Lower leg skin (tissue), 3 donors: Measurements from ENCODE around the gene FXYD1.

Experiments
- CTCF ChIP-seq, 3 donors: fragments of 450-650 bp; IDR thresholded peaks; one replicate each; pipeline ENCODE4 v1.5.1; 2016; ENCODE audit warnings: antibody characterized with exemption in 3 of 3, mild to moderate bottlenecking in 3 of 3, moderate library complexity in 2 of 3
- POLR2A ChIP-seq, 2 donors: fragments of 450-650 bp; IDR thresholded peaks; one replicate each; pipeline ENCODE4 v1.6.1; 2016 to 2017; ENCODE audit warnings: antibody characterized with exemption in 2 of 2, mild to moderate bottlenecking in 1 of 2, moderate library complexity in 1 of 2

DNA sequence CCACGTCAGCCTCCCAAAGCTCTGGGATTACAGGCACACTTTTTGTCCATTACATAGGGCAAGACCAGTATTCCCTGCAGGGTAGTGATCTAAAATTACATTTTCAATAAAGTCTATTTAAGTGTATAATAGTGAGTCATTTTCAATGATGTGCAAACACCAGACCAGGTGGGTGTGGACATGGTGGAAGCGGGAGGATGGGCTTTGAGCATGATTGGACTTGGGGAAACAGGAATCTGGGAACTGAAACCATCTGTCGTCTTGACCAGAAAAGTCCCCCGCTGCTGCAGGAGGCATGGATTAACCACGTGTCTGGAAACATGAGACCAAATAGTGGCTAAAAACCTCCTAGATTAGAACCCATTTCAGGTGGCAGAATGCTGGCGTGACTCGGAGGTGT lies 18.1 kb upstream of the FXYD1 start:
- TF ChIP-seq POLR2A (IDR thresholded peaks at IDR 0.05) (no peak), CTCF (IDR thresholded peaks at IDR 0.05) (no peak)
